Activated naive CD4-positive, alpha-beta T cell (primary cell): ENCODE results near the gene LRIG3.
"Not testable (repeated sequence)": the region's sequence is repeated elsewhere in the genome, so short reads cannot be mapped to it uniquely, and the experiment has no call there.

Experiments
- DNase-seq, 4 experiments: peaks; one replicate each; lab custom pipeline; 2025; lab: John Stamatoyannopoulos, UW

Gene LRIG3

DNA sequence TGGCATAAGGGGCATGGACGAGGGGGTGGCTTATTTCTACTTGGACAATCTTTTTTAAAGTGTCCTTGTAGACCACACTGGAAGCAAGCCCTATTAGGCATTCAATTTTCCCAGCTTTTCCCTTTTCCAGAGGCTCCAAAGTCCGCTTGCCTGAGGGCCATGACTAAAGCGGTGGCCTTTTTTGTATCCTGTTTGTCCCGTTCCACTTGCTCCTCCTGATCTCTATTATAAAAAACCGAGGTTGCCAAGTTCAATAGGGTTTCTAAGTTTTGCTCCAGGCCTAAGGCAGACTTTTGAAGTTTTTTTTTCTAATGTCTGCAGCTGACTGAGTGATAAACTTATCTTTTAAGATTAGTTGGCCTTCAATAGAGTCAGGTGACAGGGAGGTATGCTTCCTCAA is 64.7 kb downstream of the LRIG3 start:
- not testable (repeated sequence) for DNase-seq

DNA sequence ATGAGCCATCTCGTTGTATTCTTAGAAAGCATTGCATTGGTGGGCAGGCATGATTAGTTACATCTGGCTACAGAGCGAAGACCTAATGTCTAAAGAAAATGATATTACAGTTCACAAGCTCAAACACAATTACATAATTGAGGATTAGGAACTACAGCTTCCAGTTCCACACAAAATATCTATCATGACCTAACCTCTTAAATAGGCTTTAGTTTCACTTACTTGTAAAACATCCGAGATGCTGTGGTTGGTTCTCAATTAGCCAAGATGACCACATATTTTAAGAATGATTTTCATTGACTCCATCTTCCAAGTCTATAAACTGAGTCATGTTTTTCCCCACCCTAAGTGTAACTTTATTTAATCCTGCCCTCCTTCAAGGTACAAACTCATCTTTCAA is 69.5 kb downstream of the LRIG3 start:
- DNase-seq = no peak

DNA sequence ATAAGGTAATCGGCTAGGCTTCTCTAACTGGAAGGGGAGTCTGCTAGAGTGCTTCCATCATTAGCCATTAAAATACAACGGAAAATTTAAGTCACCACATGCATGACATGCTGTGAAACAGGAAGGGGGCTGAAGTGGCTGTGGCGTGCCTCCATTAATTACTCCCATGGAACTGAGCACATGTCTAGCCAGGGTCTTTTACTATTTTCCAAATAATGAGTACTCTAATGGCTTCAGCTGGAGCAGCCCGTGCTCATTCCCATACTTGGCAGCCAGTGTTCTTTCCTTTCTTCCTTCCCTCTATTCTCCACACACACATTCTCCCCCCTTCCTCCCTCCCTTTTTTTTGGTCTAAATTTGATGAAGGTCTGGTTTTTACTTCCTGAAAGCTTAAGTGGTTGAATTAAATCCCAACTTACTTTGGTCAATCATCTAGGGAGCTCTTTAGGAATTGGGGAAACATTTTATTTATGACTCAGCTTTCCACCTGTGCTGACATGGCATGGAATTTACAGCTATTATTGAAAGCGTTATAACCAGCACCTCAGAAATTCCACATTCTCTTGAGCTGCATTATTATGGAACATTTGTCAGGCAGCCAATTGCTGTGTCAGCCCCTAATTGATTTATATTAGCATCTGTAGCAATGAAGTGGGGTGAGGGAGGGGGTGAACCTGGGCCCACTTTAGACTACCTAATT is 72.3 kb downstream of the LRIG3 start:
- DNase-seq = no peak

GRCh38 chr12:58844161-58844560 is 76.1 kb downstream of the LRIG3 start:
- no peak for DNase-seq

DNA sequence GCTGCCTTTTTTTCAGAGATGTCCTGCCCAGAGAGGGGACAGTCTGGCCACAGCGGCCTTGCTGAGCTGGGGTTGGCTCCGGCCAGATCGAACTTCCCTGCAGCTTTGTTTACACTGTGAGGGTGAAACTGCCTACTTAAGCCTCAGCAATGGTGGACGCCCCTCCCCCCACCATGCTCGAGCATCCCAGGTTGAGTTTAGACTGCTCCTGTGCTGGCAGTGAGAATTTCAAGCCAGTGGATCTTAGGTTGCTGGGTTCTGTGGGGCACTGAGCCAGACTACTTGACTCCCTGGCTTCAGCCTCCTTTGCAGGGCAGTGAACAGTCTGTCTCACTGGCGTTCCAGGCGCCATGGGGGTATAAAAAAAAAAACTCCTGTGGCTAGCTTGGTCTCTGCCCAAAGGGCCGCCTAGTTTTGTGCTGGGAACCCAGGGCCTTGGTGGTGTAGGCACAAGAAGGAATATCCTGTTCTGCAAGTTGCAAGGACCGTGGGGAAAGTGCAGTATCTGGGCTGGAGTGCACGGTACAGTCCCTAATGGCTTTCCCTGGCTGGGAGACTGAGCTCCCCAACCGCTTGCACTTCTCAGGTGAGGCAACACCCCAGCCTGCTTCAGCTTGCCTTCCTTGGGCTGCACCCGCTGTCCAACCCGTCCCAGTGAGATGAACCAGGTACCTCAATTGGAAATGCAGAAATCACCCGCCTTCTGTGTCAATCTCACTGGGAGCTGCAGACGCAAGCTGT is 79.1 kb downstream of the LRIG3 start:
- DNase-seq = no peak

DNA sequence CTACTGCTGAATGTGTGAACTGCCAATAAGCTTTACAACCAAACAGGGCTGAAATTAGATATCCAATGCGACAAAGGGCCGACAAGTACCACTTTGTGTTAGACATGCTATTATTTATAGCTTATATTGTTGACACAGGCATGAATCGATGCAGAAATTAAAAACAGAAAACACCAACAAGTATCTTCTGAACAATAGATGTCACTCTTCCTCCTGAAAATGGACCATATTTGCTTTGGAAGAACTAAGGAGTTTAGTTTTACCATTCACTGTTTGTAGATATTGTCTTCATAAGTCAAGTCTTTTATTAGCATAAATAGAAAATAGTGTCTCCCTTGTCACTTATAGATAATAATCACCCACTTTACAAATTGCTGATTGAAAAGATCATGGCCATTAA is 86.5 kb downstream of the LRIG3 start:
- no peak for DNase-seq

DNA sequence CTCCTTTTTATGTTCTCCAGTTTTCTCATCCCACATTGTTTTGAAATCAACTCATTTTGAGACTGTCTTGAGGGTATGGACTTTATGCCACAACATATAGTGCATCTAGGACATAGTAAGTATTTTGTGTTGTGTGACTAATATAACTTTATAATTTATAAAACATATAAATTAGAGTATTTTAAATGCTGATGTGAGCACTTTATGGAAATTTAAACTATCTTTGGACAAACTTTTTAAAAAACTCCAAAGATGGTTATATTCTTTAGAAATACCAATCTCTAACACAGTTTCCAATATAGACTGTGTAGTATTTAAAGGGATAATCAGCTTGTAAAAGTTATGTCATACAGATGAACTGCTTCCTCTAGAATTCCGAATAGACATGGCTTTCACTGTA is 87.4 kb downstream of the LRIG3 start:
- DNase-seq = no peak
